SW480 (cell line): Measurements from ENCODE around the gene RARA.
"Not testable (repeated sequence)": the region's sequence is repeated elsewhere in the genome, so short reads cannot be mapped to it uniquely, and the experiment has no call there.

Experiments used
- DNase-seq: peaks from one replicate; pipeline ENCODE4 v3.0.0-alpha.2; 2016; ENCODE audit warnings: low spot score

The RARA gene

GRCh38 chr17:40376541-40376940 is 67.6 kb downstream of the RARA start:
- DNase-seq, result not testable (repeated sequence)

DNA sequence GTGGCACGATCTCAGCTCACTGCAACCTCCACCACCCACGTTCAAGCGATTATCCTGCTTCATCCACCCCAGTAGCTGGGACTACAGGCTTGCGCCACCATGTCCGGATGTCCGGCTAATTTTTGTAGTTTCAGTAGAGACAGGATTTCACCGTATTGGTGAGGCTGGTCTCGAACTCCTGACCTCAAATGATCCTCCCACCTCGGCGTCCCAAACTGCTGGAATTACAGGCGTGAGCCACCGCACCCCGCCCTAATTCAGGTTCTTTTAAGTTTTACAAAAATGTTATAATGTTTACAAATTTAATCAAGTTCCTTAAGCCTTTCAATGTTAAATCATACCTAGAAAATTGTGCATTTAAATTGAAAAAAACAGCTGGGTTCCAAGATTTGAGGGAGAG is 68.9 kb downstream of the RARA start:
- DNase-seq, result no peak

GRCh38 chr17:40378966-40379365 is 70.0 kb downstream of the RARA start:
- DNase-seq, result no peak

GRCh38 chr17:40382251-40382650 is 73.3 kb downstream of the RARA start:
- no peak for DNase-seq

GRCh38 chr17:40386555-40386954 is 77.6 kb downstream of the RARA start:
- DNase-seq, result not testable (repeated sequence)

DNA sequence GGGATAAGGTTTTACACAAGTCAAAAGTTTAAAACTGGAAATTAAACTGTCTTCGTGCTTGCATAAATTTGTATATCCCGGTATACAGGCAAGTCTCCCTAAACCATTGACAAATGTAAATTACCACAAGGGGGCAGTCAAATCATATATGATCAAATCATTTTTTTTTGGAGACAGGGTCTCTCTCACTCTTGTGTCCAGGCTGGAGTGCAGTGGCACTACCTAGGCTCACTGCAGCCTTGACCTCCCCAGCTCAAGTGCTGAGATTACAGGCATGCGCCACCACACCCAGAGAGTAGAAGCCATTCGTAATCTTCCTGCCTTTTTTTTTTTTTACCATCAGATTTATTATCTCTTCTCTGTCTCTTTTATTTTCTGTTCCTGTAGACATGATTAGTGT is 90.2 kb downstream of the RARA start:
- DNase-seq, result peak; percentile 71

- no peak for DNase-seq
Measured at GRCh38 chr17:40402668-40403067, 93.7 kb downstream of the RARA start.

- no peak for DNase-seq
Measured at GRCh38 chr17:40404003-40404402, 95.0 kb downstream of the RARA start.
